Mesendoderm (in vitro differentiated cells): ENCODE results near the gene TSKU.
A peak's percentile ranks its signal among the peaks of the same experiment; 100 is the strongest.
"Not testable (repeated sequence)": the region's sequence is repeated elsewhere in the genome, so short reads cannot be mapped to it uniquely, and the experiment has no call there.

Experiments
- DNase-seq: peaks from one replicate; pipeline ENCODE4 v3.0.0; 2013
- H2AK5ac ChIP-seq: 2 replicates; pipeline ENCODE4 v1.6.1; 2013; ENCODE audit warnings: low read length, inconsistent platforms
- H2BK120ac ChIP-seq: 2 replicates; pipeline ENCODE4 v1.6.1; 2013; ENCODE audit warnings: low read depth, mild to moderate bottlenecking, low read length, moderate library complexity, mixed read lengths
- H2BK15ac ChIP-seq: replicated peaks from 2 replicates; pipeline ENCODE4 v1.6.1; 2013; ENCODE audit warnings: low read depth, mild to moderate bottlenecking, moderate library complexity
- H2BK5ac ChIP-seq: 2 replicates; pipeline ENCODE4 v1.6.1; 2013; ENCODE audit warnings: low read length, inconsistent platforms
- H3K18ac ChIP-seq: 2 replicates; pipeline ENCODE4 v1.6.1; 2013; ENCODE audit warnings: mild to moderate bottlenecking, low read length, mixed read lengths
- H3K23ac ChIP-seq: one replicate; pipeline ENCODE4 v1.6.1; 2013; ENCODE audit warnings: low read length
- H3K27ac ChIP-seq: 2 replicates; pipeline ENCODE4 v1.5.1; 2013; ENCODE audit warnings: low read depth, mild to moderate bottlenecking, inconsistent platforms, low read length, moderate library complexity
- H3K27me3 ChIP-seq: 2 replicates; pipeline ENCODE4 v1.6.1; 2013; ENCODE audit warnings: low read length, control low read depth, mild to moderate bottlenecking, inconsistent platforms; ENCODE audit not compliant: insufficient read depth, poor library complexity
- H3K36me3 ChIP-seq: 2 replicates; pipeline ENCODE4 v1.6.1; 2013; ENCODE audit warnings: low read length, inconsistent platforms; ENCODE audit not compliant: control insufficient read depth, insufficient read depth
- H3K4ac ChIP-seq: one replicate; pipeline ENCODE4 v1.6.1; 2013; ENCODE audit warnings: low read depth, mild to moderate bottlenecking, low read length, moderate library complexity
- H3K4me1 ChIP-seq: 2 replicates; pipeline ENCODE4 v1.6.1; 2013; ENCODE audit warnings: low read depth, low read length, inconsistent platforms; ENCODE audit not compliant: control insufficient read depth
- H3K4me2 ChIP-seq: 2 replicates; pipeline ENCODE4 v1.6.1; 2013; ENCODE audit warnings: low read length
- H3K4me3 ChIP-seq: 2 replicates; pipeline ENCODE4 v1.5.1; 2013; ENCODE audit warnings: mild to moderate bottlenecking, low read length
- H3K56ac ChIP-seq: one replicate; pipeline ENCODE4 v1.6.1; 2013; ENCODE audit warnings: low read length
- H3K79me1 ChIP-seq: 2 replicates; pipeline ENCODE4 v1.6.1; 2013; ENCODE audit warnings: low read length, inconsistent platforms
- H3K79me2 ChIP-seq: 2 replicates; pipeline ENCODE4 v1.6.1; 2013; ENCODE audit warnings: mild to moderate bottlenecking, low read length; ENCODE audit not compliant: control insufficient read depth, insufficient read depth
- H3K9ac ChIP-seq: 2 replicates; pipeline ENCODE4 v1.6.1; 2013; ENCODE audit warnings: low read length, inconsistent platforms
- H4K5ac ChIP-seq: one replicate; pipeline ENCODE4 v1.6.1; 2013; ENCODE audit warnings: low read length
- H4K8ac ChIP-seq: one replicate; pipeline ENCODE4 v1.6.1; 2013; ENCODE audit warnings: low read depth, mild to moderate bottlenecking, control low read depth, low read length, moderate library complexity
- WGBS: extraction: QIAGEN DNeasy Blood & Tissue Kit; methylation state at CpG from one replicate; pipeline ENCODE4 v1.1.7; 2013; ENCODE audit warnings: low lambda C conversion rate, missing lambda C conversion rate; ENCODE audit not compliant: insufficient coverage; ENCODE audit errors: extremely low coverage; 5-methylcytosine and 5-hydroxymethylcytosine counted together

TSKU gene

DNA sequence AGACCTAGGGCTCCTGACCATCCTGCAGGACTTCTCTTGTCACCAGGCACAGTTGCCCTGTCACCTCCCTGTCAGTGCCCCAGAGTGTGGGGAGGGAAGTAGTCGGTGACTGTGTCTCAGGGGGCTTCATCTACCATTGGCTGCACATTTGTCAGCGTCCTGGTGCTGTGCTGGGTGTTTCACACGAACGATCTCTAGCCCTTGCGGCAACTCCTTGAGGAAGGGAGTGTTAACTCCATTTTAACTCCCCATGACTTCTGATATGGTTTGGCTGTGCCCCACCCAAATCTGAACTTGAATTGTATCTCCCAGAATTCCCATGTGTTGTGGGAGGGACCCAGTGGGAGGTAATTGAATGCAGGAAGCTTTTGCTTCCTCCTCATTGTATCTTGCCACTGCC is 7.1 kb downstream of the TSKU start:
- no peak overlapping the region for H3K23ac ChIP-seq
- no peak for DNase-seq
- no peak overlapping the region for H3K4ac ChIP-seq
- H2AK5ac ChIP-seq: no peak overlapping the region
- H3K79me2 ChIP-seq: peaks cover 96% of the 10 kb centered on the region
- no peak overlapping the region for H3K9ac ChIP-seq
- peaks cover 42% of the 10 kb centered on the region for H3K4me1 ChIP-seq
- H2BK15ac ChIP-seq: no peak overlapping the region
- H4K5ac ChIP-seq: no peak overlapping the region
- no peak overlapping the region for H2BK120ac ChIP-seq
- peaks cover 1% of the 10 kb centered on the region for H3K36me3 ChIP-seq
- no CpG with 5 or more reads among the region's 5 CpGs for WGBS
- no peak overlapping the region for H4K8ac ChIP-seq
- no peak overlapping the region for H3K18ac ChIP-seq
- H3K4me3 ChIP-seq: no peak overlapping the region
- H3K79me1 ChIP-seq: peaks cover 24% of the 10 kb centered on the region
- no peak overlapping the region for H3K4me2 ChIP-seq
- H2BK5ac ChIP-seq: peak overlapping the region; percentile 35
- H3K56ac ChIP-seq: no peak overlapping the region
- no peak overlapping the region for H3K27ac ChIP-seq
- H3K27me3 ChIP-seq: no peaks in the 10 kb centered on the region

DNA sequence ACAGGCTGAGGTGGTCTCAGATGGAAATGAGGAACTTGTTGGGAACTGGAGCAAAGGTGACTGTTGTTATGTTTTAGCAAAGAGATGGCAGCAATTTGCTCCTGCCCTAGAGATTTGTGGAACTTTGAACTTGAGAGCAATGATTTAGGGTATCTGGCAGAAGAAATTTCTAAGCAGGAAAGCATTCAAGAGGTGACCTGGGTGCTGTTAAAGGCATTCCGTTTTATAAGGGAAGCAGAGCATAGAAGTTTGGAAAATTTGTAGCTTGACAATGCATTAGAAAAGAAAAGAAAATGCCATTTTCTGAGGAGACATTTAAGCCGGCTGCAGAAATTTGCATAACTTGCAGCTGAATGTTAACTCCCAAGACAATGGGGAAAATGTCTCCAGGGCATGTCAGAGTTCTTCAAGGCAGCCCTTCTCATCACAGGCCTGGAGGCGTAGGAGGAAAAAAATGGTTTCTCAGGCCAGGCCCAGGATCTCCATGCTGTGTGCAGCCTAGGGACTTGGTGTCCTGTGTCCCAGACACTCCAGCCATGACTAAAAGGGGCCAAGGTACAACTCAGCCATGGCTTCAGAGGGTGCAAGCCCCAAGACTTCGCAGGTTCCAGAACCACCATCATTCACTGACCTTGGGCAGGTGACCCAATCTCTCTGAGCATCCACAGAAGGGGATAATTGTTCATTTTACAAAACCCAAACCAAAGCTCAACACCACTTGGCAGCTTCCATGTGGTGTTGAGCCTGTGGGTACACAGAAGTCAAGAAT is 8.0 kb downstream of the TSKU start:
- H3K36me3 ChIP-seq, H3K4me2 ChIP-seq, H4K5ac ChIP-seq, H3K4ac ChIP-seq, H3K27ac ChIP-seq, H3K56ac ChIP-seq, H2BK15ac ChIP-seq, H2BK120ac ChIP-seq, DNase-seq, H3K18ac ChIP-seq, H2BK5ac ChIP-seq, H4K8ac ChIP-seq, H3K23ac ChIP-seq, H3K27me3 ChIP-seq, H3K4me3 ChIP-seq, H2AK5ac ChIP-seq, H3K9ac ChIP-seq: not testable (repeated sequence)
- peaks cover 27% of the 10 kb centered on the region for H3K79me1 ChIP-seq
- H3K4me1 ChIP-seq: peaks cover 36% of the 10 kb centered on the region
- WGBS: no CpG with 5 or more reads among the region's 4 CpGs
- peaks cover 96% of the 10 kb centered on the region for H3K79me2 ChIP-seq

DNA sequence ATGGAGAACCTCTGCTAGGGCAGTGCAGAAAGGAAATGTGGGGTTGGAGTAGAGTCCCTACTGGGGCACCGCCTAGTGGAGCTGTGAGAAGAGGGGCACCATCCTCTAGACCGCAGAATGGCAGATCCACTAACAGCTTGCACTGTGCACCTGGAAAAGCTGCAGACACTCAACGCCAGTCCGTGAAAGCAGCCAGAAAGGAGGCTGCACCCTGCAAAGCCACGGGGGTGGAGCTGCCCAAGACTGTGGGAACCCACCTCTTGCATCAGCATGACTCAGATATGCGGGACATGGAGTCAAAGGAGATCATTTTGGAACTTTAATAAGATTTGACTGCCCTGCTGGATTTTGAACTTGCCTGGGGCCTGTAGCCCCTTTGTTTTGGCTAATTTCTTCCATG is 8.7 kb downstream of the TSKU start:
- H3K36me3 ChIP-seq: peaks cover 1% of the 10 kb centered on the region
- peaks cover 91% of the 10 kb centered on the region for H3K79me2 ChIP-seq
- no peak overlapping the region for H3K23ac ChIP-seq
- H3K4me3 ChIP-seq: no peak overlapping the region
- DNase-seq: no peak
- no peak overlapping the region for H3K9ac ChIP-seq
- H2BK5ac ChIP-seq: no peak overlapping the region
- no peak overlapping the region for H3K18ac ChIP-seq
- H4K8ac ChIP-seq: no peak overlapping the region
- H3K56ac ChIP-seq: no peak overlapping the region
- peaks cover 29% of the 10 kb centered on the region for H3K79me1 ChIP-seq
- no peak overlapping the region for H2AK5ac ChIP-seq
- no CpG with 5 or more reads among the region's 6 CpGs for WGBS
- no peak overlapping the region for H2BK120ac ChIP-seq
- no peak overlapping the region for H3K27ac ChIP-seq
- no peak overlapping the region for H3K4me2 ChIP-seq
- H3K27me3 ChIP-seq: no peaks in the 10 kb centered on the region
- no peak overlapping the region for H2BK15ac ChIP-seq
- H3K4me1 ChIP-seq: peaks cover 34% of the 10 kb centered on the region
- no peak overlapping the region for H4K5ac ChIP-seq
- H3K4ac ChIP-seq: no peak overlapping the region

DNA sequence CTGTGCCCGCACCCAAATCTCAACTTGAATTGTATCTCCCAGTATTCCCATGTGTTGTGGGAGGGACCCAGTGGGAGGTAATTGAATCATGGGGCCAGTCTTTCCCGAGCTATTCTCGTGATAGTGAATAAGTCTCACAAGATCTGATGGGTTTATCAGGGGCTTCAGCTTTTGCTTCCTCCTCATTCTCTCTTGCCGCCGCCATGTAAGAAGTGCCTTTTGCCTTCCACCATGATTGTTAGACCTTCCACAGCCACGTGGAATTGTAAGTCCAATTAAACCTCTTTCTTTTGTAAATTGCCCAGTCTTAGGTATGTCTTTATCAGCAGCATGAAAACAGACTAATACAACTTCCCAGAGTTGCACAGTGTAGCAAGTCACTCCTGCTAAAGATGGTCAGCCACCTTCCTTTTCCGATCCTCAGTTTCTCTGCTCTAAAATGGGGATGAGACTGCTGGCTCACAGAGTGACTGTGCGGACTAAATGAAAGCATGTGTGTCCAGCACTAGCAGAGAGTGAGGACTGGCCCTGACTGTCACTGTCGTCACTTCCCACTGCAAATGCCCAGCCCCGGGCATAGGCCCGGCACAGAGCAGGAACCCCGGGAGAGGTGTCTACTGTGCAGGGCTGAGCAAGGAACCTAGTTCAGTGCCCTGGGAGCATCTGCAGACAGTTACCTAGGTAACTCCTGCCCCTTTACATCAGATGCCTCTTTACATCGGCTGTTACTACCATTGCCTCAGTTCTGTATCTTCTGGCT is 9.5 kb downstream of the TSKU start:
- no peak overlapping the region for H3K23ac ChIP-seq
- H2BK5ac ChIP-seq: no peak overlapping the region
- no peak for DNase-seq
- H3K9ac ChIP-seq: no peak overlapping the region
- peaks cover 27% of the 10 kb centered on the region for H3K4me1 ChIP-seq
- no peak overlapping the region for H4K8ac ChIP-seq
- peaks cover 3% of the 10 kb centered on the region for H3K36me3 ChIP-seq
- H2BK15ac ChIP-seq: no peak overlapping the region
- no peak overlapping the region for H3K4me2 ChIP-seq
- H3K56ac ChIP-seq: no peak overlapping the region
- H3K4ac ChIP-seq: no peak overlapping the region
- no peak overlapping the region for H3K4me3 ChIP-seq
- H2BK120ac ChIP-seq: no peak overlapping the region
- no peak overlapping the region for H3K18ac ChIP-seq
- no CpG with 5 or more reads among the region's 13 CpGs for WGBS
- H4K5ac ChIP-seq: no peak overlapping the region
- peaks cover 83% of the 10 kb centered on the region for H3K79me2 ChIP-seq
- no peak overlapping the region for H3K27ac ChIP-seq
- peaks cover 32% of the 10 kb centered on the region for H3K79me1 ChIP-seq
- H2AK5ac ChIP-seq: no peak overlapping the region
- H3K27me3 ChIP-seq: no peaks in the 10 kb centered on the region

DNA sequence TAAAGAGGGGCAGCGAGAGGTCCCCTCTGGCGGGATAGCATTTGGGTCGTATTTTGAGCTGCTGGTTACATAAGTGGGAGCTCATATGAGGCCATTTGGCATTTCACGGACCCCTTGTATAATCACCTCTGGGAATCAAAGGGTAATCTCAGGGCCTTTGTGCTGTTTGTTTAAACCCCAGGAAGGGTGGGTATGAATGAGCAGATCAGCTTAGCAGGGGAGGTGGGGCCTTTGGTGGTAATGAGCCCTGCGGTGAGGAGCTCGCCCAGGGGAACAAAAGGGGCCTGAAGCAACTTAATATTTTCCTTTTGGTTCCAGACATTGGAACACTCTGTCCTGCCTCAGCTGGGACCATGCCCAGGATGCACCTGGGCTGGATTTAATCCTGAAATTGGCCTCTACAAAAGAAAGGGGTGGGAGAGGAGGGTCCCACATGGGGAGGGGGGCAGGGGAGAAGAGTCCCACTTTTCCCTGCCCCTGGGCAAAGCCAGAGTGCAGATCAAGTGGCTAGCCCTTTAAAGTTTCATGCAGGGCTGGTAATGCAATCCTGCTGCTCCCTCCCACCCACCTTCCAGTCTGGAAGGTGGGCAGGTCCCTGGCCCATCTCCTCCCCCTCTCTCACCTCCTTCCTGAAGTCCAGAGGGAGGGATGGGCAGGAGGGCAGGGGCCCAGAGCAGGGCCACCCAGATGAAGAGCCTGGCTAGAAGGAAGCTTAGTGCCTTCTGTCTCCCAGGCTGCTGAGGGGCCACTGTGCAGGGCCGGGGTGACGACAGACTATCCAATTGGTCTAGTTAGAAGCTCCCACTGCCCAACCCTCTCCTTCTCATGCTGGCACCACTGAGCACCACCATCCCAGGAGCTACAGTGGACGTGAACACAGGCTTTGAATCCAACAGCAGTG is 10.5 kb downstream of the TSKU start:
- Histone ChIP-seq H3K4me3 (no peak overlapping the region), H3K27ac (no peak overlapping the region)
- whole genome bisulfite sequencing: no CpG with 5 or more reads among the region's 9 CpGs

More for the DNA sequence above, 10.5 kb downstream of the TSKU start:
- Histone ChIP-seq H3K27me3 (no peaks in the 10 kb centered on the region), H3K79me1 (peaks cover 33% of the 10 kb centered on the region), H3K56ac (peak overlapping the region; percentile 75), H3K9ac (peak overlapping the region; percentile 36), H4K5ac (peak overlapping the region; percentile 38), H2BK120ac (no peak overlapping the region), H3K36me3 (peaks cover 3% of the 10 kb centered on the region), H3K4me1 (peaks cover 18% of the 10 kb centered on the region), H2AK5ac (no peak overlapping the region), H2BK5ac (peak overlapping the region; percentile 24), H3K4me2 (no peak overlapping the region), H4K8ac (no peak overlapping the region), H3K18ac (peak overlapping the region; percentile 72), H3K23ac (no peak overlapping the region), H3K4ac (no peak overlapping the region), H2BK15ac (no peak overlapping the region), H3K79me2 (peaks cover 74% of the 10 kb centered on the region)
- no peak for DNase-seq
